Measurements from ENCODE around the gene S100A7A. TPM values are rescaled to one million over a fixed set of nuclear protein-coding genes. Genes with fewer than 3 reads are reported as not detected.
A peak's percentile ranks its signal among the peaks of the same experiment; 100 is the strongest.

S100A7A gene
- total RNA-seq, 3 donors from 2014 or later: not detected

DNA sequence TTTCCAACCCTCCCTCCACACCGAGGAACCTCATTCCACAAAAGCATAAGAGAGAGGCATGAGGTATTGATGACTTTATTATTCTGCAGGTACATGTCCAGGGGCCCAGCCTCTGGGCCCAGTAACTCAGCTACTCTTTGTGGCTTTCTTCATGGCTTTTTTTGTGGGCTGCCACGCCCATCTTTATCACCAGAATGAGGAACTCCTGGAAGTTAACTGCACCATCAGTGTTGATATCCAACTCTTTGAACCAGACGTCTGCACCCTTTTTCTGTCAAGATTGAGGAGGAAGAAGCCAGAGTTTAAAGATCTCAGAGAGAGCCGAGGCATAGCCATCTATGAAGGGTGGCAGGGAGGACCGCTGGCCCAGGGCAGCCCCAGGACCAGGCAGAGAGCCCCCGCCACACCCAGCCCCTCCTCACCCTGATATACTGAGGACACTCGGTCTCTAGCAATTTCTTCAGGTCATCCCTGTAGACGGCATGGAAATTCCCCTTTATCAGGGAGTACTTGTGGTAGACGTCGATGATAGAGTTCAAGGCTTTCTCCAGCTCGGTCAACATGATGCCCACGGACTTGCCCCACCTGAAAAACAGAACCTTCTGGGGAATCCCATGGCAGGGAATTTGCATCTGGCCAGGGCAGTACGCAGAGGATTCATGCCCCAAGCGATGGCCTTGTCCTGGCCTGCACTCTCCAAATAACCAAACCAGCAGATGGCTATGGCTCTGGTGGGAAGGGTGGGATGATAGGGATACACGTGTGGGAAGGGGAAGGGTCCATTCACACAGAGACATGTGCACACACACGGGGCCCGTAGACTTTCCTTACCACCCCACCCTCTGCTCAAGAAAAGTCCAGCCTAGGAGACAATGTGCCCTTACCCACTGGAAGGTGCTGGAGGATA is 26.1 kb upstream of the S100A7A start:
- Histone ChIP-seq H3K36me3 (ENCODE audit: low read depth) (no peaks in the 10 kb centered on the region), H3K4me1 (ENCODE audit: low read depth) (no peaks in the 10 kb centered on the region), H3K4me3 (no peak overlapping the region), H3K9me3 (no peaks in the 10 kb centered on the region)
- intact Hi-C loops (cut with DNase I, micrococcal nuclease): no loop called here
- TF ChIP-seq, protein P1, sequence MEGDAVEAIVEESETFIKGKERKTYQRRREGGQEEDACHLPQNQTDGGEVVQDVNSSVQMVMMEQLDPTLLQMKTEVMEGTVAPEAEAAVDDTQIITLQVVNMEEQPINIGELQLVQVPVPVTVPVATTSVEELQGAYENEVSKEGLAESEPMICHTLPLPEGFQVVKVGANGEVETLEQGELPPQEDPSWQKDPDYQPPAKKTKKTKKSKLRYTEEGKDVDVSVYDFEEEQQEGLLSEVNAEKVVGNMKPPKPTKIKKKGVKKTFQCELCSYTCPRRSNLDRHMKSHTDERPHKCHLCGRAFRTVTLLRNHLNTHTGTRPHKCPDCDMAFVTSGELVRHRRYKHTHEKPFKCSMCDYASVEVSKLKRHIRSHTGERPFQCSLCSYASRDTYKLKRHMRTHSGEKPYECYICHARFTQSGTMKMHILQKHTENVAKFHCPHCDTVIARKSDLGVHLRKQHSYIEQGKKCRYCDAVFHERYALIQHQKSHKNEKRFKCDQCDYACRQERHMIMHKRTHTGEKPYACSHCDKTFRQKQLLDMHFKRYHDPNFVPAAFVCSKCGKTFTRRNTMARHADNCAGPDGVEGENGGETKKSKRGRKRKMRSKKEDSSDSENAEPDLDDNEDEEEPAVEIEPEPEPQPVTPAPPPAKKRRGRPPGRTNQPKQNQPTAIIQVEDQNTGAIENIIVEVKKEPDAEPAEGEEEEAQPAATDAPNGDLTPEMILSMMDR (IDR thresholded peaks at IDR 0.05): no peak
- DNase-seq: no peak
- ATAC-seq: peak; percentile 18

DNA sequence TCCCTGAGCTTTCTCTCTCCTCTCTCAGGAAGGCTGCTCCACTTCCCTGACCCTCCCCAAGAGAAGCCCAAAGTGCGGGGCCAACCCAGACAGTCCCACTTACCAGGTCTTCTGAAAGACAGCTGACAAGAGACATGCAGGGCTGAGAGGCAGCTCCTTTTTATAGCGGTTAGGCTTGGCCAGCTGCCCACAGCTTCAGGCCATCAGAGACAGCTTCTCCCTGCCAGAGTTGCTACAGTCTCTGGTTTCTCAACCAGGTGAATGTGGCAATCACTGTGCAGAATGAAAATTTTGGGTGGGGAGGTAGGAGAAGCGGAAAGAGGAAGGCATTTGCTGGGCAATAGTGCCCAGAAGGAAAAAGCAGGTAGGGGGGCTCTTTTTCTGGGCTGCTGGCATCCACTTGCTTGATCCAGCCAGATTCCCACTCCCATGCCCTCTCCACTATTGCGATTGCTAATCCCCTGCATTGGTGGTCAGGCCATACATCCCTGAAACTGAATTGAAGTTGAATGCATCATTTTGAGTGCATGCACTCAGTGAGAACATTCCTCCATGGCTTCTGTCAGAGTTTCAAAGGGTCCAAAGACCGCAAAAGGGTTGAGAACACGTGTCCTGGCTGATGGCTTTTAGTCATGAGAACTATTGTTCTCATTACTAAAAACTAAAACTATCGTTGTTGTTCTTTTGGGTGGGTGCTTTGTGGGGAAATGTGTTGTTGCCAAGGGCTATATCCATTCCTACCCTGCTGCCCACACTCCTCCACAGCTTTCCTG is 25.2 kb upstream of the S100A7A start, which contains the start of gene S100A8:
Gene S100A8, minus strand, starts transcription at position 136 of the 773 bp plus-strand sequence. CDS start 538 bp downstream, outside the sequence.
- Histone ChIP-seq H3K4me3 (no peak within 1 kb of the TSS), H3K9me3 (no peaks in the 10 kb centered on the region), H3K36me3 (ENCODE audit: low read depth) (no peaks in the 10 kb centered on the region), H3K4me1 (ENCODE audit: low read depth) (no peaks in the 10 kb centered on the region)
- DNase-seq (peak in 1 of 3 donors; percentile 11), ATAC-seq (peak; percentile 36)
- TF ChIP-seq, protein P1 (IDR thresholded peaks at IDR 0.05): no peak
- intact Hi-C loops (cut with DNase I, micrococcal nuclease): no loop called here

DNA sequence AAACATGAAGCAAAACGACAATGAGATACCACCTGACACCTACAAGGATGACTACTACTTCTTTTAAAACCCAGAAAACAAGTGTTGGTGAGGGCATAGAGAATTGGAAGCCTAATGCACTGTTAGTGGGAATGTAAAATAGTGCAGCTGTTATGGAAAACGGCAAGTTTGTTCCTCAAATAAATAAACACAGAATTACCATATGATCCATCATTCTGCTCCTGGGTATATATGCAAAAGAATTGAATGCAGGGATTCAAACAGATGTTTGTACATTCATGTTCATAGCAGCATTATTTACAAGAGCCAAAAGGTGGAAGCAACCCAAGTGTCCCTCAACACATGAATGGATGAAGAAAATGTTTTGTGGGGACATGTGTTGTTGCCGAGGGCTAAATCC is 24.1 kb upstream of the S100A7A start:
- intact Hi-C loops (cut with DNase I, micrococcal nuclease): no loop called here
- no peaks in the 10 kb centered on the region for H3K9me3 ChIP-seq
- no peak for ATAC-seq
- DNase-seq: no peak
- H3K4me3 ChIP-seq: no peak overlapping the region
- TF ChIP-seq, protein P1 (IDR thresholded peaks at IDR 0.05): no peak
- H3K4me1 ChIP-seq (ENCODE audit: low read depth): no peaks in the 10 kb centered on the region
- no peaks in the 10 kb centered on the region for H3K36me3 ChIP-seq (ENCODE audit: low read depth)

DNA sequence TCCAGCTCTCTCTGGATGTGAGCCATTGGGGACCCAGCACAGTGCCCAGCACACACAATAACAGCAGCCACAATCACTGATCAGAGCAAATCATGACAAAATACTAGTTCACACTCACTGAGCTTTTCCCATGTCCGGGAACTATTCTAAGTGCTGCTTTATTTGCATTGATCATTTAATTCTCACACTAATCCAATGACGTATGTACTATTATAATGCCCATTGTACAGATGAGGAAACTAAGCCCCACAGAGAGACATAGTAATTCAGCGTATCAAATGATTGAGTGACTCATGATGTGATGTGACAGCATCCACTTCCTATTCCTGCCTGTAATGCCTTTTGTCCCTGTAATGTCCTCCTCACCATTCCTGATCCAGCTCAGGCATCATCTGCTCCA is 23.5 kb upstream of the S100A7A start:
- DNase-seq (no peak), ATAC-seq (no peak)
- intact Hi-C loops (cut with DNase I, micrococcal nuclease): no loop called here
- no peaks in the 10 kb centered on the region for H3K36me3 ChIP-seq (ENCODE audit: low read depth)
- no peaks in the 10 kb centered on the region for H3K9me3 ChIP-seq
- H3K4me1 ChIP-seq (ENCODE audit: low read depth): no peaks in the 10 kb centered on the region
- H3K4me3 ChIP-seq: no peak overlapping the region
- TF ChIP-seq, protein P1 (IDR thresholded peaks at IDR 0.05): no peak

DNA sequence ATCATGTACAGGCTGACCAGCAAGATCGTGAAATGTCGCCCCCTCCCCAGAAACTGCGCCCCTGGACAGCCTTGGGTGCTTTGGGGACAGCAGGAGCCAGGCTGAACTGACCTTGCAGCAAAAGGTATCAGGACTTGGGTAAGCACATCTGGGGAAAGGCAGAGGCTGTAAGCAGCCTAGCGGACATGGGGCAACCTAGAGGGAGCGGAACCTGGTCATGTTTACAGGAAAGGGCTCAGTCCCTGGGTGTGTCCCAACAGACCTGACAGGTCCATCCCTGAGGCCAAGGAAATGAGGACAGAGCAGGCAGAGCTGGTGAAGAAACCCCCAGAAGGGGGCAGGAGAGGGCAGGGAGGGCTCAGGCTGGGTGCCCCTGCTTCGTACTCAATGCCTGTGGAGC is 22.4 kb upstream of the S100A7A start:
- no peak for ATAC-seq
- intact Hi-C loops (cut with DNase I, micrococcal nuclease): no loop called here
- no peaks in the 10 kb centered on the region for H3K4me1 ChIP-seq (ENCODE audit: low read depth)

More for the DNA sequence above, 22.4 kb upstream of the S100A7A start:
- no peak overlapping the region for H3K4me3 ChIP-seq
- TF ChIP-seq, protein P1 (IDR thresholded peaks at IDR 0.05): no peak
- no peaks in the 10 kb centered on the region for H3K9me3 ChIP-seq
- no peak for DNase-seq
- no peaks in the 10 kb centered on the region for H3K36me3 ChIP-seq (ENCODE audit: low read depth)

All from mucosa of descending colon (tissue), 3 donors.